Cardiac muscle cell (in vitro differentiated cells and primary cell): Measurements from ENCODE around the gene KCNH1. TPM values are rescaled to one million over a fixed set of nuclear protein-coding genes. Genes with fewer than 3 reads are reported as not detected.

Source experiments
- DNase-seq, 2 donors: peaks; one replicate each; pipeline versions ENCODE4 v3.0.0 to v3.0.0-alpha.2; 2010 to 2017; ENCODE audit warnings: low read depth in 1 of 2, low spot score in 1 of 2
- H3K27ac ChIP-seq: fragments of 200-600 bp; sonication (generic); 2 replicates; pipeline ENCODE4 v1.5.1; 2016
- H3K27me3 ChIP-seq: fragments of 200-600 bp; sonication (generic); 2 replicates; pipeline ENCODE4 v1.6.0; 2016; ENCODE audit warnings: control low read depth
- H3K36me3 ChIP-seq: fragments of 200-600 bp; sonication (generic); 2 replicates; pipeline ENCODE4 v1.5.1; 2016; ENCODE audit warnings: control low read depth
- H3K4me1 ChIP-seq: fragments of 200-600 bp; sonication (generic); 2 replicates; pipeline ENCODE4 v1.8.1; 2017; ENCODE audit warnings: low read depth, mild to moderate bottlenecking, mixed run types
- H3K4me3 ChIP-seq: fragments of 200-600 bp; sonication (generic); 2 replicates; pipeline ENCODE4 v1.5.1; 2016; ENCODE audit warnings: mild to moderate bottlenecking
- H3K9me3 ChIP-seq: fragments of 200-600 bp; sonication (generic); 2 replicates; pipeline ENCODE4 v1.5.1; 2017; ENCODE audit warnings: low read depth, mild to moderate bottlenecking, control low read depth
- CTCF ChIP-seq: IDR thresholded peaks from 2 replicates; pipeline ENCODE4 v1.5.1; 2012; ENCODE audit warnings: low read depth, mild to moderate bottlenecking, low read length
- polyA plus RNA-seq: library from polyadenylated mRNA; unstranded; fragments of >200 nt; fragmentation: Nextera tagmentation; extraction: Ambion mirVana; gene quantifications from 2 replicates; pipeline ENCODE4 v1.2.1, GENCODE V29; 2016
- total RNA-seq: library from RNA; depleted of rRNA; stranded (reverse); fragments of >200 nt; gene quantifications from 2 replicates; pipeline ENCODE4 v1.2.3, GENCODE V29; 2016

Gene KCNH1
- total and polyA plus RNA-seq, 2 experiments from 2014 or later, result 0.54 TPM; not detected in 1

DNA sequence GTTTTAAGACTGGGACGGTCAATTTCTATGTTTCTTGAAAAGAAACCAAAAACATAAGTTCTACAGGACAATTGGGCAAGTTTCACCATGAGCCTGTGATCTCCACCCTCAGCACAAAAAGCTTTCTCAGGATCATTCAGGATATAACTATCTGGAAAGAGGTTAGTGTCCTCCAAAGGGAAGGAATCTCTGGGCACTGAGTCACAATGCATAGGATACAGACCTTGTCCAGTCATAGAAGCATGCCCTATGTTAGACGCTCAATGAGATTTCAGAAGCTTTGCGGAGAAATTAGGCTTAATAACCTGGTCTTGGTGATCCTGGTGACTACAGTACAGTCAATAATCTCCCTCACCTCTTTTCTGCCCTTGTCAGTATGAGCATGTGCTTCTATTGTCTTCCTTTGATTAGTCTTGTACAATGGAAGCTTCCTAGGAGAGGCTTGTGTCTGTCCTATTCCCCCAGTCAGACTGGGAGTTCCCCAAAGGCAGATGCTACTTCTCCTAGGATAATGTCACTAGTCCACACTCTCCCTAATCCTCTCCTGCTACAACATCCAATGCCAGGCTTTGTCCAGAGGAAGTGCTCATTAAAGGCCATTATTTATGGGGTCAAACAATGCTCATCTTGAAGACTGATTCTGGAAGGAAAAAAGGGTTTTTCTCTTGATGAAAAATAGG, 97.4 kb downstream of the KCNH1 start:
- no peak for TF ChIP-seq CTCF
- no peaks in the 10 kb centered on the region for H3K4me1 ChIP-seq
- H3K27ac ChIP-seq, result no peak overlapping the region
- no peaks in the 10 kb centered on the region for H3K36me3 ChIP-seq
- DNase-seq, result no peak
- H3K9me3 ChIP-seq, result no peaks in the 10 kb centered on the region
- no peaks in the 10 kb centered on the region for H3K27me3 ChIP-seq
- no peak overlapping the region for H3K4me3 ChIP-seq

- no peak overlapping the region for H3K4me3 ChIP-seq
- TF ChIP-seq CTCF, result no peak
- H3K4me1 ChIP-seq, result no peaks in the 10 kb centered on the region
- H3K27me3 ChIP-seq, result no peaks in the 10 kb centered on the region
- no peak for DNase-seq
- no peaks in the 10 kb centered on the region for H3K9me3 ChIP-seq
- no peak overlapping the region for H3K27ac ChIP-seq
- H3K36me3 ChIP-seq, result no peaks in the 10 kb centered on the region
These were observed 98.0 kb downstream of the KCNH1 start for GRCh38 chr1:211035821-211036380.

DNA sequence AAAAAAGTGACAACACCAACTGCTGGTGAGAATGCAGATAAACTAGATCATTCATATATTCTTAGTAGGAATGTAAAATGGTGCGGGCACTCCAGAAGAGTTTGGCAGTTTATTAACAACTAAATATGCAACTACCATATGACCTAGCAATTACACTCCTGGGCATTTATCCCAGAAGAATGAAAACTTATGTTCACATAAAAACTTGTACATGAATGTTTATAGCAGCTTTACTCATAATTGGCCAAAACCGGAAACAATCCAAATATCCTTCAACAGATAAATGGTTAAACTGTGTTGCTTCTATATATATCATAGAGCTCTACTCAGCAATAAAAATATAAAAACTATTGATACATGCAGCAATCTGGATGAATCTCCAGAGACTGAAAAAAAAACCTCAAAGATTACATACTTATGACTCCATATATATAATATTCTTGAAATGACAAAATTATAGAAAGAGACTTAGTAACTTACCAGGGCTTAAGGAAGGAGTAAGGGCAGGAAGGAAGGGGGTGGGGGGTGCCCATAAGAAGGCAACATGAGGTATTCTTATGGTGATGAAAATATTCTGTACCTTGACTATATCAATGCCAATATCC, 99.9 kb downstream of the KCNH1 start:
- DNase-seq, result no peak
- H3K9me3 ChIP-seq, result no peaks in the 10 kb centered on the region
- TF ChIP-seq CTCF, result no peak
- no peak overlapping the region for H3K4me3 ChIP-seq
- no peak overlapping the region for H3K27ac ChIP-seq
- H3K36me3 ChIP-seq, result no peaks in the 10 kb centered on the region
- no peaks in the 10 kb centered on the region for H3K27me3 ChIP-seq
- H3K4me1 ChIP-seq, result no peaks in the 10 kb centered on the region

DNA sequence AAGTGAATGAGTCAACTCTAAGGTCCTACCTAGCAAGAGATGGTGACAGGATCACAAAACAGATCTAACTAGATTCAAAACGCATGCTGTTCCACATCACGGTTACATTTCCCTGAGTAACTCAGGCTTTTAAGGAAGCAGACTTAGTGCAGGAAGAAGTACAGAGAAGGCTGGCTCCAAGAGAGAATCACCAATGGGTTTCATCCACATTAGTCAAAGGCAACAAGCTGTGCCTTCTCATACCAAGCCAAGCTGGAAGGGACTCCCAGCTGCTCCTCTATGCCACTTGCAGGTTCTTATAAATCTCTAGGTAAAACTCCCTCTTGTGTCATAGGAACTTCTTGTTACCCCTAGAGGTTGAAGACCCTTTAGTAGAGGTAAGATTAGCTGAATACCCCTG, 109.0 kb downstream of the KCNH1 start:
- H3K4me3 ChIP-seq, result no peak overlapping the region
- H3K9me3 ChIP-seq, result no peaks in the 10 kb centered on the region
- no peak overlapping the region for H3K27ac ChIP-seq
- no peak for DNase-seq
- H3K27me3 ChIP-seq, result no peaks in the 10 kb centered on the region
- H3K4me1 ChIP-seq, result no peaks in the 10 kb centered on the region
- no peak for TF ChIP-seq CTCF
- no peaks in the 10 kb centered on the region for H3K36me3 ChIP-seq

GRCh38 chr1:211019266-211019665, 114.7 kb downstream of the KCNH1 start:
- Histone ChIP-seq H3K27me3 (no peaks in the 10 kb centered on the region), H3K9me3 (no peaks in the 10 kb centered on the region), H3K4me1 (no peaks in the 10 kb centered on the region), H3K27ac (no peak overlapping the region), H3K36me3 (no peaks in the 10 kb centered on the region), H3K4me3 (no peak overlapping the region)
- TF ChIP-seq CTCF, result no peak
- DNase-seq, result no peak
